Thoracic aorta (tissue), 2 donors: ENCODE data around the gene SCN8A. TPM values are rescaled to one million over a fixed set of nuclear protein-coding genes. Genes with fewer than 3 reads are reported as not detected.

Experiments used
- ATAC-seq: fragments of 150-250 bp; one replicate; pipeline ENCODE4 v1.8.0; 2017; ENCODE audit warnings: low read depth; ENCODE audit not compliant: insufficient number of reproducible peaks, low FRiP score
- DNase-seq: peaks from one replicate; pipeline ENCODE4 v3.0.0-alpha.2; 2020; ENCODE audit warnings: low spot score
- H3K27ac ChIP-seq, 2 donors: fragments of 200-600 bp; sonication (generic); 1 replicate in 1 of 2; 2 replicates in 1 of 2; pipeline ENCODE4 v1.5.1; 2016; ENCODE audit warnings: mild to moderate bottlenecking in 2 of 2, moderate library complexity in 2 of 2
- H3K27me3 ChIP-seq: fragments of 200-600 bp; sonication (generic); replicated peaks from 2 replicates; pipeline ENCODE4 v1.6.0; 2016; ENCODE audit warnings: mild to moderate bottlenecking; ENCODE audit not compliant: insufficient read depth
- H3K36me3 ChIP-seq: fragments of 200-600 bp; sonication (generic); one replicate; pipeline ENCODE4 v1.5.1; 2016
- H3K4me1 ChIP-seq, 2 donors: fragments of 200-600 bp; sonication (generic); 1 replicate in 1 of 2; 2 replicates in 1 of 2; pipeline versions ENCODE4 v1.5.1 to v1.6.0; 2016; ENCODE audit warnings: low read depth in 2 of 2, mild to moderate bottlenecking in 1 of 2; ENCODE audit not compliant: control insufficient read depth in 1 of 2
- H3K4me3 ChIP-seq: fragments of 200-600 bp; sonication (generic); 2 replicates; pipeline ENCODE4 v1.5.1; 2016; ENCODE audit warnings: mild to moderate bottlenecking
- H3K9me3 ChIP-seq: fragments of 200-600 bp; sonication (generic); 2 replicates; pipeline ENCODE4 v1.5.1; 2016
- CTCF ChIP-seq: fragments of 200-600 bp; sonication (generic); IDR thresholded peaks from one replicate; pipeline ENCODE4 v1.5.1; 2019; ENCODE audit warnings: antibody characterized with exemption
- total RNA-seq, 2 donors: library from RNA; depleted of rRNA; stranded (reverse); fragments of >200 nt; gene quantifications; one replicate each; pipeline versions ENCODE4 v1.1.0 to v1.2.3, GENCODE V29; 2016

SCN8A gene
- total RNA-seq, 2 donors from 2014 or later = 0.54 TPM; not detected in 1

GRCh38 chr12:51579321-51579850 is 11.6 kb upstream of the SCN8A start:
- ATAC-seq (no peak), DNase-seq (no peak)
- no peak for TF ChIP-seq CTCF
- H3K4me1 ChIP-seq = no peaks in the 10 kb centered on the region
- H3K27me3 ChIP-seq = no peaks in the 10 kb centered on the region
- H3K36me3 ChIP-seq = no peaks in the 10 kb centered on the region
- H3K4me3 ChIP-seq = no peak overlapping the region
- H3K27ac ChIP-seq = no peak overlapping the region
- H3K9me3 ChIP-seq = no peaks in the 10 kb centered on the region

DNA sequence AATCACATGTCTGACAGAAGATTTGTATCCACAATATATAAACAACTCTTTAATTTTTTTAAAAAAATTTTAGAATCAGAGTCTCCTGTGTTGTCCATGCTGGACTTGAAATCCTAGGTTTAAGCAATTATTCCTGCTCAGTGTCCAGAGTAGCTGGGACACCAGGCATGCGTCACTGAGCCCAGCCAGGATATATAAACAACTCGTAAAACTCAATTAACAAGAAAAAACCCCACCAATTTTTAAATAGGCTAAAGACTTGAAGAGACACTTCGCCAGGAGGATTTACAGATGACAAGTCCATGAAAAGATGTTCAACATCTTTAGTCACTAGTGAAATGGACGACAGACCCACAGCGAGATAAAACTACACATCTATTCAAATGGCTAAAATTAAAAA is 2.0 kb upstream of the SCN8A start:
- TF ChIP-seq CTCF = no peak
- H3K4me1 ChIP-seq = no peaks in the 10 kb centered on the region
- H3K4me3 ChIP-seq = no peak overlapping the region
- DNase-seq (no peak), ATAC-seq (no peak)
- H3K27ac ChIP-seq = no peak overlapping the region
- no peaks in the 10 kb centered on the region for H3K36me3 ChIP-seq
- H3K27me3 ChIP-seq = no peaks in the 10 kb centered on the region
- no peaks in the 10 kb centered on the region for H3K9me3 ChIP-seq

GRCh38 chr12:51589557-51590176 is 1.4 kb upstream of the SCN8A start:
- Histone ChIP-seq H3K36me3 (no peaks in the 10 kb centered on the region), H3K27ac (no peak overlapping the region), H3K4me3 (no peak overlapping the region), H3K4me1 (no peaks in the 10 kb centered on the region), H3K9me3 (no peaks in the 10 kb centered on the region), H3K27me3 (no peaks in the 10 kb centered on the region)
- TF ChIP-seq CTCF = no peak
- no peak for ATAC-seq
- no peak for DNase-seq

- Histone ChIP-seq H3K36me3 (no peaks in the 10 kb centered on the region), H3K4me3 (peak overlapping the region; percentile 60), H3K27me3 (no peaks in the 10 kb centered on the region), H3K9me3 (no peaks in the 10 kb centered on the region), H3K27ac (no peak overlapping the region), H3K4me1 (no peaks in the 10 kb centered on the region)
- DNase-seq = no peak
- no peak for TF ChIP-seq CTCF
- no peak for ATAC-seq
Observed at GRCh38 chr12:51590347-51591015, 552 bp upstream of the SCN8A start.

DNA sequence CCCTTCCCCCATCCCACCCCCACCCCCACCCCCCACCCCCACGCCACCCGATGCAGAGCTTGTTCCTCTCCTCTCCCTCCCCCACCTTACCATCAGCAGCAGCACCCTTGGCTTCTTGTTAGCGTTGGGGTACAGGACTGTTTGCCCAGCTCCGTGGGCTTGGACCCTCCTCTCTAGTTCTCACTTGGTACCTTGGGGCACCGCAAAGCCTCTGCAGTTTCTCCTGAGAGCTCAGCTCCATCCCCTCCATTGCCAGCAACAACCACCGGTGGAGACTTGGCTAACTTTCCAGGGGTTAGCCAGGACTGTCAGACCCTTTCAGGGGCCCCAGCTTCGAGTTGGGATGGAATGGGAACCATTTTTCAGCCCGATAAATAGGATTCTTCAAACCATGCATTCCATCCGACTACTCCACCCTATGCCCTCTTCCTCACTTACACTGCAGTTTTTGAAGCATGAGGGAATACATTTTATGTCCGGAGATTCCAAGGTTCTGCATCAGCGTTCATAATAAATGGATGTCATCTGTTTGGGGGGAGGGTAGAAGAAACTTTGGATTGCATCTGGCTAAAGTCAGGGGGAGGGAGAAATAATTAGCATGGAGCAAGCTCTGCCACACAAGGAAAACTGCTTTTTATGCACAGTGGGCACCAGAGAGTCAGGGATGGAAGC is 1.1 kb downstream of the SCN8A start:
- no peak for TF ChIP-seq CTCF
- H3K4me3 ChIP-seq = no peak overlapping the region
- ATAC-seq (no peak), DNase-seq (no peak)
- H3K36me3 ChIP-seq = no peaks in the 10 kb centered on the region
- no peaks in the 10 kb centered on the region for H3K27me3 ChIP-seq
- H3K4me1 ChIP-seq = no peaks in the 10 kb centered on the region
- H3K9me3 ChIP-seq = no peaks in the 10 kb centered on the region
- no peak overlapping the region for H3K27ac ChIP-seq
